Measurements from ENCODE around the gene ZSCAN2. TPM values are rescaled to one million over a fixed set of nuclear protein-coding genes. Genes with fewer than 3 reads are reported as not detected.

Gene ZSCAN2
- total and polyA plus RNA-seq, 2 of the 4 experiments (the other 2 are of a cell fraction): 10.4 to 18.3 TPM

DNA sequence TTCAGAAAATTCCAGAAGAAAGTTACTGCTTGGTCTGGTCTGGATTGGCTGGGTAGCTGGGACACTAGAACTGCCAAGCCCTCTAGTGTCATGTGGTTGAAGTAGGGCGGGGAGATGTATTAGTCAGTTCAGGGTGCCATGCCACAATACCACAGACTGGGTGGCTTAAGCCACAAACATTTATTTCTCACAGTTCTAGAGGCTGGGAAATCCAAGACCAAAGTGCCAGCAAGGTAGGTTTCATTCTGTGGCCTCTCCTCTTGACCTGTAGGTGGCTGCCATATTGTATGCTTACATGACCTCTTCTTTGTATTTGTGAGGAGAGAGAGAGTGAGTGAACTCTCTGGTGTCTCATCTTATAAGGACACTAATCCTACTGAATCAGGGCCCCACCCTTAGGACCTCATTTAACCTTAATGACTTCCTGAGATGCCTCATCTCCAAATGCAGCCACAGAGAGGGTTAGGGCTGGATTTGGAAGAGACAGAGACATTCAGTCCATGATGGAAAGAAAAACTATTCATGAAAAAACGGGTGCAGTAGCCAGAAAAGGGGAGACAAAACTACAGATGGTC is 18.1 kb upstream of the ZSCAN2 start:
- Histone ChIP-seq H4K91ac (ENCODE audit: insufficient read depth, low read depth, low read length) (no peak overlapping the region), H2BK20ac (ENCODE audit: low read depth, low read length) (no peak overlapping the region), H3K56ac (ENCODE audit: extremely low read depth, insufficient read depth, low read length) (no peak overlapping the region), H2BK120ac (ENCODE audit: low read depth, low read length) (no peak overlapping the region), H2AFZ (replicated peaks; ENCODE audit: low read length, poor library complexity) (no peak overlapping the region), H2BK5ac (ENCODE audit: low read depth, low read length, poor library complexity, severe bottlenecking) (no peak overlapping the region), H3K9me1 (ENCODE audit: insufficient read depth, low read length) (no peaks in the 10 kb centered on the region), H4K5ac (ENCODE audit: low read depth, low read length) (no peak overlapping the region), H3K23ac (ENCODE audit: low read depth, low read length) (no peak overlapping the region), H3K27me3 (ENCODE audit: control insufficient read depth, insufficient read depth, low read length) (no peaks in the 10 kb centered on the region), H3K9me3 (ENCODE audit: control insufficient read depth, insufficient read depth, low read length) (no peaks in the 10 kb centered on the region; the same call in 1 of the 2 replicates), H2AK9ac (replicated peaks; ENCODE audit: low read depth, low read length, poor library complexity) (no peak overlapping the region), H2BK15ac (ENCODE audit: low read depth, low read length) (no peak overlapping the region), H3K36me3 (ENCODE audit: control insufficient read depth, insufficient read depth, low read length) (no peaks in the 10 kb centered on the region), H3K4ac (ENCODE audit: low read depth, low read length) (no peak overlapping the region), H4K20me1 (ENCODE audit: insufficient read depth, low read length) (no peaks in the 10 kb centered on the region), H2AK5ac (ENCODE audit: low read depth, low read length) (no peak overlapping the region), H3K14ac (replicated peaks; ENCODE audit: low read depth, low read length) (no peak overlapping the region), H3K18ac (ENCODE audit: low read depth, low read length) (no peak overlapping the region), H3K4me1 (ENCODE audit: control insufficient read depth, insufficient read depth, low read length) (peaks cover 4% of the 10 kb centered on the region), H3K4me2 (ENCODE audit: low read depth, low read length) (no peak overlapping the region), H3K27ac (ENCODE audit: insufficient read depth, low read length) (no peak overlapping the region), H4K8ac (ENCODE audit: low read depth in 2 of 2, low read length in 2 of 2) (no peak overlapping the region), H3K4me3 (ENCODE audit: insufficient read depth, low read depth, low read length) (no peak overlapping the region), H3K79me1 (ENCODE audit: low read depth in 1 of 2, low read length in 2 of 2) (no peaks in the 10 kb centered on the region), H3K9ac (ENCODE audit: low read depth, low read length) (no peak overlapping the region)
- ATAC-seq (ENCODE audit: low read depth): no peak
- BruUV-seq (replicated peaks): no TSS peak
- DNase-seq: no peak
- ChIA-PET CTCF (no interaction called here), POLR2A (ENCODE audit: unreplicated experiment) (no interaction called here)
- intact Hi-C loops (cut with micrococcal nuclease): loop anchor here (10.0 kb wide), 3 partner anchors 52 to 702 kb away; no protein-coding TSS in a partner anchor
- no CpG with 5 or more reads among the region's 2 CpGs for WGBS, 2 experiments (ENCODE audit: extremely low coverage in 2 of 2, insufficient read length in 1 of 2)
- TF ChIP-seq SMC3 (IDR thresholded peaks at IDR 0.05; ENCODE audit: low read depth, low read length): no peak
- TF ChIP-seq FOS (IDR thresholded peaks at IDR 0.05; ENCODE audit: low read depth, low read length): no peak
- TF ChIP-seq, protein P1, sequence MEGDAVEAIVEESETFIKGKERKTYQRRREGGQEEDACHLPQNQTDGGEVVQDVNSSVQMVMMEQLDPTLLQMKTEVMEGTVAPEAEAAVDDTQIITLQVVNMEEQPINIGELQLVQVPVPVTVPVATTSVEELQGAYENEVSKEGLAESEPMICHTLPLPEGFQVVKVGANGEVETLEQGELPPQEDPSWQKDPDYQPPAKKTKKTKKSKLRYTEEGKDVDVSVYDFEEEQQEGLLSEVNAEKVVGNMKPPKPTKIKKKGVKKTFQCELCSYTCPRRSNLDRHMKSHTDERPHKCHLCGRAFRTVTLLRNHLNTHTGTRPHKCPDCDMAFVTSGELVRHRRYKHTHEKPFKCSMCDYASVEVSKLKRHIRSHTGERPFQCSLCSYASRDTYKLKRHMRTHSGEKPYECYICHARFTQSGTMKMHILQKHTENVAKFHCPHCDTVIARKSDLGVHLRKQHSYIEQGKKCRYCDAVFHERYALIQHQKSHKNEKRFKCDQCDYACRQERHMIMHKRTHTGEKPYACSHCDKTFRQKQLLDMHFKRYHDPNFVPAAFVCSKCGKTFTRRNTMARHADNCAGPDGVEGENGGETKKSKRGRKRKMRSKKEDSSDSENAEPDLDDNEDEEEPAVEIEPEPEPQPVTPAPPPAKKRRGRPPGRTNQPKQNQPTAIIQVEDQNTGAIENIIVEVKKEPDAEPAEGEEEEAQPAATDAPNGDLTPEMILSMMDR (conservative IDR thresholded peaks at IDR 0.05; ENCODE audit: low read depth, low read length): no peak
- no peak for TF ChIP-seq MAFK (IDR thresholded peaks at IDR 0.05; ENCODE audit: low read depth, low read length)
- no peak for TF ChIP-seq BHLHE40 (IDR thresholded peaks at IDR 0.05; ENCODE audit: low read depth, low read length)
- no peak for TF ChIP-seq POLR2A (IDR thresholded peaks at IDR 0.05; ENCODE audit: low read depth, low read length)
- no peak for TF ChIP-seq MAZ (IDR thresholded peaks at IDR 0.05; ENCODE audit: borderline replicate concordance, low read depth, low read length)
- TF ChIP-seq, protein P2, sequence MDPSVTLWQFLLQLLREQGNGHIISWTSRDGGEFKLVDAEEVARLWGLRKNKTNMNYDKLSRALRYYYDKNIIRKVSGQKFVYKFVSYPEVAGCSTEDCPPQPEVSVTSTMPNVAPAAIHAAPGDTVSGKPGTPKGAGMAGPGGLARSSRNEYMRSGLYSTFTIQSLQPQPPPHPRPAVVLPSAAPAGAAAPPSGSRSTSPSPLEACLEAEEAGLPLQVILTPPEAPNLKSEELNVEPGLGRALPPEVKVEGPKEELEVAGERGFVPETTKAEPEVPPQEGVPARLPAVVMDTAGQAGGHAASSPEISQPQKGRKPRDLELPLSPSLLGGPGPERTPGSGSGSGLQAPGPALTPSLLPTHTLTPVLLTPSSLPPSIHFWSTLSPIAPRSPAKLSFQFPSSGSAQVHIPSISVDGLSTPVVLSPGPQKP (IDR thresholded peaks at IDR 0.05; ENCODE audit: borderline replicate concordance, low read depth, low read length): no peak
- no peak for TF ChIP-seq RAD21 (IDR thresholded peaks at IDR 0.05; ENCODE audit: low read length)
- TF ChIP-seq, protein P3, sequence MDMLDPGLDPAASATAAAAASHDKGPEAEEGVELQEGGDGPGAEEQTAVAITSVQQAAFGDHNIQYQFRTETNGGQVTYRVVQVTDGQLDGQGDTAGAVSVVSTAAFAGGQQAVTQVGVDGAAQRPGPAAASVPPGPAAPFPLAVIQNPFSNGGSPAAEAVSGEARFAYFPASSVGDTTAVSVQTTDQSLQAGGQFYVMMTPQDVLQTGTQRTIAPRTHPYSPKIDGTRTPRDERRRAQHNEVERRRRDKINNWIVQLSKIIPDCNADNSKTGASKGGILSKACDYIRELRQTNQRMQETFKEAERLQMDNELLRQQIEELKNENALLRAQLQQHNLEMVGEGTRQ (IDR thresholded peaks at IDR 0.05; ENCODE audit: low read depth, low read length): no peak
- in situ Hi-C loops (cut with MboI; ENCODE audit: low sequenced_read_pairs): no loop called here
- dilution Hi-C loops (cut with HindIII; ENCODE audit: low sequenced_read_pairs, unreplicated experiment): no loop called here

All from IMR-90 (cell line).